Astrocyte of the cerebellum (primary cell): ENCODE data around the gene ATP1B1.

Experiments
- DNase-seq: peaks from one replicate; pipeline ENCODE4 v3.0.0-alpha.2; 2011; ENCODE audit warnings: low read depth
- H3K4me3 ChIP-seq: 2 replicates; pipeline ENCODE4 v1.5.1; 2011; ENCODE audit warnings: mild to moderate bottlenecking, low read depth, low read length, moderate library complexity
- in situ Hi-C: cut with HindIII; loops from 2 replicates; pipeline ENCODE4 v1.10.0; 2017; ENCODE audit warnings: low sequenced_read_pairs
- TF ChIP-seq, protein P1 (sequence below): IDR thresholded peaks from 2 replicates; pipeline ENCODE4 v1.5.1; 2012; ENCODE audit warnings: low read length, low read depth, moderate library complexity, mild to moderate bottlenecking; ENCODE audit errors: missing control alignments

The ATP1B1 gene

DNA sequence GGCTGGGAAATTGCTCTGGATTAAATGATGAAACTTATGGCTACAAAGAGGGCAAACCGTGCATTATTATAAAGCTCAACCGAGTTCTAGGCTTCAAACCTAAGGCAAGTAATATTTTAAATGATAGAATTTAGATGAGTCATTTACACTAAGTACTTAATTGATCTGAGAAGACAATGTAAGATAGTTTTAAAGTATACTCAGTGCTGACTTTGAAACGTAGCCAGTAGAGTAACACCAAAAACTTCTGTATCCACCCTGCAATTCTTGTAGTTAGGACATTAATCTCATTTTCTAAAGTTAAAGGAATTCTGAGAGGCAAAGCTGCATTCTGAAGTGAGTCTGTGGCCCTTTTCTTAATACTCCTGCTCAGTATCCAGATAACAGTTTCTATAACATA is 20.8 kb downstream of the ATP1B1 start:
- in situ Hi-C loops: no loop called here
- TF ChIP-seq, protein P1, sequence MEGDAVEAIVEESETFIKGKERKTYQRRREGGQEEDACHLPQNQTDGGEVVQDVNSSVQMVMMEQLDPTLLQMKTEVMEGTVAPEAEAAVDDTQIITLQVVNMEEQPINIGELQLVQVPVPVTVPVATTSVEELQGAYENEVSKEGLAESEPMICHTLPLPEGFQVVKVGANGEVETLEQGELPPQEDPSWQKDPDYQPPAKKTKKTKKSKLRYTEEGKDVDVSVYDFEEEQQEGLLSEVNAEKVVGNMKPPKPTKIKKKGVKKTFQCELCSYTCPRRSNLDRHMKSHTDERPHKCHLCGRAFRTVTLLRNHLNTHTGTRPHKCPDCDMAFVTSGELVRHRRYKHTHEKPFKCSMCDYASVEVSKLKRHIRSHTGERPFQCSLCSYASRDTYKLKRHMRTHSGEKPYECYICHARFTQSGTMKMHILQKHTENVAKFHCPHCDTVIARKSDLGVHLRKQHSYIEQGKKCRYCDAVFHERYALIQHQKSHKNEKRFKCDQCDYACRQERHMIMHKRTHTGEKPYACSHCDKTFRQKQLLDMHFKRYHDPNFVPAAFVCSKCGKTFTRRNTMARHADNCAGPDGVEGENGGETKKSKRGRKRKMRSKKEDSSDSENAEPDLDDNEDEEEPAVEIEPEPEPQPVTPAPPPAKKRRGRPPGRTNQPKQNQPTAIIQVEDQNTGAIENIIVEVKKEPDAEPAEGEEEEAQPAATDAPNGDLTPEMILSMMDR: no peak
- no peak for DNase-seq
- no peak overlapping the region for H3K4me3 ChIP-seq

DNA sequence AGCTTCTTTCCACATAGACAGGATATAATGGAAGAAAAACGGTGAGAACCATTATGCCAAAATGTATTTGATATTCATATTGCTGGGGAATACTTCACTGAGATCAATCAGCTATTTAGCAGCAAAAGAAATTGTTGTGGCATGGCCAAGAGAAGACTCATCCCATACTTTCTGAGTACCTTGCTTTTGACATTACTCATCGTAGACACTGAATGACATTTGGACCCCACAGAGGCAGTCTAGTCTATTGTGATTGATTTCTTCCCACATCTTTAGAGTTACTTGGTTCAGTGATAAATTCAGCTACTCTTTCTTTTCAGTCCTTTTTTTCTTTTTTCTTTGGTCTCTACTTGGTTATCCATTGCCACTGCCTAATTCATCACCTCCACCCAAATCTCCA is 22.1 kb downstream of the ATP1B1 start:
- TF ChIP-seq, protein P1: no peak
- in situ Hi-C loops: no loop called here
- H3K4me3 ChIP-seq: no peak overlapping the region
- no peak for DNase-seq

DNA sequence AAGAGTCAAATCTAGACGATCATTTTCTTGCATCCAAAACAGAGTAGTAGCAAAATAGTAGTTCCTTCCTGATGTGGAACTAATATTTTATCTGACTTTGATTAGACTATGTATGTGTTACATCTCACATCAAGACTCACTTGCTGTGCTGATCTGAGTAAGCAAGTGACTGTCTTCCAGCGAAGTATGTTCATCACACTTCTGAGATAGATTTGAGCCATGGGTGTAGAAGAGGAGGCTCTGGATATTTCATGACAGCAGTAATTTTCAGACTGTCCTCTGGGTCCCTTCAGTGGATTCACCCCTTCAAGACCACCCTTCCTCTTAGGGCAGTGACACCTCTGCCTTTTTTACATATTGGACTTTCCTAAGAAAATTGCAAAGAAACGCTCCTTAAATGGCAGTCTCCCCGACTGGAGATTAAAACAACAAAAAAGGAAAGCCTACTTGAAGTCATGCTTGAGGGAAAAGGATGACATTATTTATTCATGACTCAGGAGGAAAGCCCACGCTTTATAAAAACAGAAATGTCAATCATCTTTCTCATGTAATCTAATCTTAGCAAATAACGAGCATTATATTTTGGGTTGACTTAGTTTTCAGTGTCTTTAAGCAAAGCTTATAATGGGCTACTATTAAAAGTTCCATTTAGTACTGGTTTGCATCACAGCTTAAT is 22.8 kb downstream of the ATP1B1 start:
- TF ChIP-seq, protein P1: no peak
- in situ Hi-C loops: no loop called here
- H3K4me3 ChIP-seq: no peak overlapping the region
- no peak for DNase-seq

DNA sequence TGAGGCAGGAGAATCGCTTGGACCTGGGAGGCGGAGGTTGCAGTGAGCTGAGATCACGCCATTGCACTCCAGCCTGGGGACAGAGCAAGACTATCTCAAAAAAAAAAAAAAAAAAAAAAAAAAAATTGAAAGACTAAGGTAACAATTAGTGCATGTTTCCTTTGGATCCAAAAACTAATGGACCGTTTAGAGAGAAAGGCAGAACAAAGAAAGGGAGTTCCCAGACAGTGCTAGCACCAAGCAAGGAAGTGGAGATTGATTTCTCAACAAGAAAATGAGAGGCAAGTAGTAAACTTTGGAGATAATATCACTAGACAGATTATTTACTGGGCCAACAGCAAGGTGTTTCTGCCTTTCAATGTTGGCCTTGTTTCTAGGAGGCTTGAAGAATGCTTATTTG is 24.2 kb downstream of the ATP1B1 start:
- in situ Hi-C loops: no loop called here
- H3K4me3 ChIP-seq: no peak overlapping the region
- TF ChIP-seq, protein P1: no peak
- DNase-seq: no peak

DNA sequence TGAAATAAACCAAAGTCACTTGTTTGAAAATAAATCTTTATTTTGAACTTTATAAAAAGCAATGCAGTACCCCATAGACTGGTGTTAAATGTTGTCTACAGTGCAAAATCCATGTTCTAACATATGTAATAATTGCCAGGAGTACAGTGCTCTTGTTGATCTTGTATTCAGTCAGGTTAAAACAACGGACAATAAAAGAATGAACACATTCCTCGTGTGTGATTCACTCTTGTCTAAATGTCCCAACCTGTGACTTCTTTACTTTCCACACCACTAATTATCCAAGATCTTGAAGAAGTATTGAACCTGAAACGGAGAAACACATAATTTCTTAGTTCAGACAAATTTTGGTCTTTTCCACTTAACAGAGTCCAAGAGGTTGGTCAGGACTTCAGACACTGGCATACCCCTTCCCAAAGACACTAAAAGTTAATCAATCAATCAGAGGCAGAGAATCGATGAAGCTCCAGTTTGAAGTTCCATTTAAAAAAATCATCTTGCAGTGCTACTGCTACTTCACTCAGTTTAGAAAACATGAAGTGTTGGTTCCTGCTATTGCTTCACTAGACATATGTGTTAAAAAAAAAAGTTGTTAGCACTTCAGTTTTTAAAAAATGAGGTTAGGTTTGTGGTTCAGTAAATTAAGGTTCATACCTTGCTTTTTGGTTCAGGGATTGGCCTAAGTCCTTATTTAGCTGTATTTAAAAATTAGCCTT is 26.2 kb downstream of the ATP1B1 start:
- TF ChIP-seq, protein P1: no peak
- DNase-seq: no peak
- in situ Hi-C loops: no loop called here
- no peak overlapping the region for H3K4me3 ChIP-seq

DNA sequence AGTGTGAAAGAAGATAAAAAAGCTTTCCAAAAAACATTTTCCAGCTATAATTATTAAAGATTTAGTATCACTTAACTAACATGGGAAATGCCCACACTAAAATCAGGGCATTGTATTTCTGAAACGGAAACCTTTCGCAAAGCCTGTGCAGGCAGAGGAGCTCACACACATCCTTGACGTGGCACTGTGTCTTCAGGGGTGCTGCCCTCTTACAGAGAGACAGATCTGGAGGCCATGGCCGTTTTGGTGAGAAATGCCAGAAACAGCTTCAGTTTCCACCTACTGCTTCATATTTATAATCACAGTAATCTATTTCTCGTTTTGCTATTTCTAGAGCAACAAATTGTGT is 26.7 kb downstream of the ATP1B1 start:
- in situ Hi-C loops: no loop called here
- TF ChIP-seq, protein P1: no peak
- DNase-seq: no peak

More for the DNA sequence above, 26.7 kb downstream of the ATP1B1 start:
- no peak overlapping the region for H3K4me3 ChIP-seq
